Liver (tissue), 3 donors: ENCODE data around the gene PASK.

Experiments
- CTCF ChIP-seq: fragments of 150-350 bp; IDR thresholded peaks from 2 replicates; pipeline ENCODE4 v1.5.1; 2017; ENCODE audit warnings: improper control_type of control experiment, low read depth, low read length; ENCODE audit not compliant: missing input control
- EGR1 ChIP-seq, 2 donors: IDR thresholded peaks; 2 replicates each; pipeline ENCODE4 v1.6.1; 2016 to 2018; ENCODE audit warnings: antibody characterized with exemption in 2 of 2, low read depth in 2 of 2
- FOXA1 ChIP-seq: IDR thresholded peaks from 2 replicates; pipeline ENCODE4 v1.6.1; 2016; ENCODE audit warnings: antibody characterized with exemption
- FOXA2 ChIP-seq: IDR thresholded peaks from 2 replicates; pipeline ENCODE4 v1.6.1; 2016; ENCODE audit warnings: antibody characterized with exemption
- GABPA ChIP-seq, 2 donors: IDR thresholded peaks in 1 of 2; conservative IDR thresholded peaks in 1 of 2; 2 replicates each; pipeline ENCODE4 v1.6.1; 2016; ENCODE audit warnings: antibody characterized with exemption in 2 of 2, mild to moderate bottlenecking in 1 of 2, moderate library complexity in 1 of 2
- JUND ChIP-seq, 2 donors: IDR thresholded peaks; 2 replicates each; pipeline ENCODE4 v1.6.1; 2016; ENCODE audit warnings: antibody characterized with exemption in 2 of 2
- MAX ChIP-seq: IDR thresholded peaks from 2 replicates; pipeline ENCODE4 v1.6.1; 2016; ENCODE audit warnings: antibody characterized with exemption
- RAD21 ChIP-seq, 2 donors: IDR thresholded peaks; 2 replicates each; pipeline ENCODE4 v1.6.1; 2016; ENCODE audit warnings: antibody characterized with exemption in 2 of 2, mild to moderate bottlenecking in 2 of 2
- RXRA ChIP-seq, 2 donors: IDR thresholded peaks; 2 replicates each; pipeline ENCODE4 v1.6.1; 2017 to 2018; ENCODE audit warnings: antibody characterized with exemption in 2 of 2, mild to moderate bottlenecking in 1 of 2
- TAF1 ChIP-seq: conservative IDR thresholded peaks from 2 replicates; pipeline ENCODE4 v1.6.1; 2016; ENCODE audit warnings: antibody characterized with exemption, mild to moderate bottlenecking
- YY1 ChIP-seq: IDR thresholded peaks from 2 replicates; pipeline ENCODE4 v1.6.1; 2016; ENCODE audit warnings: antibody characterized with exemption, mild to moderate bottlenecking
- ZBTB33 ChIP-seq: IDR thresholded peaks from 2 replicates; pipeline ENCODE4 v1.6.1; 2016; ENCODE audit warnings: antibody characterized with exemption
- TF ChIP-seq, protein P1 (sequence below): IDR thresholded peaks from 2 replicates; pipeline ENCODE4 v1.6.1; 2016; ENCODE audit warnings: antibody characterized with exemption, mild to moderate bottlenecking
- donor health status: healthy.
- donor health status: healthy.

DNA sequence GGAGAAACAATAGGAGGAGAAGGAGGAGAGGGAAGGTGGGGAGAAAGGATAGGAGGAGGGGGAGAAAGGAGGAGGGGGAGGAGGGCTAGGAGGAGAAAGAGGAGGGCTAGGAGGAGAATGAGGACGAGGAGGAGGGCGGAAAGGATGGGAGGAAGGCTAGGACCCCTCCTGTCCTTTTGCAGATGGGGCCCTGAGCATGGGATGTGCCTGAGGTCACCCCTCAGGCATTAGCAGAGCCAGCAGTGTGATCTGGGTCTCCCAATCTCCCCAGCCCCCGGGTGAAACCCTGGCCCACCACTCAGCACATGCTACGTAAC is 38.6 kb upstream of the PASK start:
- TF ChIP-seq JUND (IDR thresholded peaks at IDR 0.05): no peak
- TF ChIP-seq CTCF: no peak
- TF ChIP-seq YY1: no peak
- no peak for TF ChIP-seq MAX
- TF ChIP-seq ZBTB33: no peak
- no peak for TF ChIP-seq GABPA (IDR thresholded peaks at IDR 0.05 in 1 of 2, conservative IDR thresholded peaks at IDR 0.05 in 1 of 2)
- TF ChIP-seq FOXA2: no peak
- no peak for TF ChIP-seq RAD21 (IDR thresholded peaks at IDR 0.05)
- TF ChIP-seq EGR1 (IDR thresholded peaks at IDR 0.05; ENCODE audit: low read depth in 2 of 2): no peak
- TF ChIP-seq FOXA1: no peak
- TF ChIP-seq, protein P1, sequence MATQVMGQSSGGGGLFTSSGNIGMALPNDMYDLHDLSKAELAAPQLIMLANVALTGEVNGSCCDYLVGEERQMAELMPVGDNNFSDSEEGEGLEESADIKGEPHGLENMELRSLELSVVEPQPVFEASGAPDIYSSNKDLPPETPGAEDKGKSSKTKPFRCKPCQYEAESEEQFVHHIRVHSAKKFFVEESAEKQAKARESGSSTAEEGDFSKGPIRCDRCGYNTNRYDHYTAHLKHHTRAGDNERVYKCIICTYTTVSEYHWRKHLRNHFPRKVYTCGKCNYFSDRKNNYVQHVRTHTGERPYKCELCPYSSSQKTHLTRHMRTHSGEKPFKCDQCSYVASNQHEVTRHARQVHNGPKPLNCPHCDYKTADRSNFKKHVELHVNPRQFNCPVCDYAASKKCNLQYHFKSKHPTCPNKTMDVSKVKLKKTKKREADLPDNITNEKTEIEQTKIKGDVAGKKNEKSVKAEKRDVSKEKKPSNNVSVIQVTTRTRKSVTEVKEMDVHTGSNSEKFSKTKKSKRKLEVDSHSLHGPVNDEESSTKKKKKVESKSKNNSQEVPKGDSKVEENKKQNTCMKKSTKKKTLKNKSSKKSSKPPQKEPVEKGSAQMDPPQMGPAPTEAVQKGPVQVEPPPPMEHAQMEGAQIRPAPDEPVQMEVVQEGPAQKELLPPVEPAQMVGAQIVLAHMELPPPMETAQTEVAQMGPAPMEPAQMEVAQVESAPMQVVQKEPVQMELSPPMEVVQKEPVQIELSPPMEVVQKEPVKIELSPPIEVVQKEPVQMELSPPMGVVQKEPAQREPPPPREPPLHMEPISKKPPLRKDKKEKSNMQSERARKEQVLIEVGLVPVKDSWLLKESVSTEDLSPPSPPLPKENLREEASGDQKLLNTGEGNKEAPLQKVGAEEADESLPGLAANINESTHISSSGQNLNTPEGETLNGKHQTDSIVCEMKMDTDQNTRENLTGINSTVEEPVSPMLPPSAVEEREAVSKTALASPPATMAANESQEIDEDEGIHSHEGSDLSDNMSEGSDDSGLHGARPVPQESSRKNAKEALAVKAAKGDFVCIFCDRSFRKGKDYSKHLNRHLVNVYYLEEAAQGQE: no peak
- TF ChIP-seq RXRA (IDR thresholded peaks at IDR 0.05): no peak
- no peak for TF ChIP-seq TAF1
